ENCODE data around the gene LCAT.

LCAT gene

GRCh38 chr16:67946128-67946569 lies 2.2 kb upstream of the LCAT start:
- H3K27ac ChIP-seq: no peak overlapping the region
- H3K4me3 ChIP-seq (ENCODE audit: low read depth in 1 of 2, low read length in 1 of 2): no peak overlapping the region
- H3K9me3 ChIP-seq: no peaks in the 10 kb centered on the region
- no peak for TF ChIP-seq CTCF (IDR thresholded peaks at IDR 0.05)
- peaks cover 68% of the 10 kb centered on the region for H3K36me3 ChIP-seq
- H3K27me3 ChIP-seq: no peaks in the 10 kb centered on the region
- H3K4me1 ChIP-seq (ENCODE audit: control insufficient read depth in 1 of 2, insufficient read depth in 1 of 2, low read depth in 1 of 2, low read length in 1 of 2): no peaks in the 10 kb centered on the region

- H3K27me3 ChIP-seq: no peaks in the 10 kb centered on the region
- peaks cover 61% of the 10 kb centered on the region for H3K36me3 ChIP-seq
Observed at GRCh38 chr16:67945392-67945933, 1.5 kb upstream of the LCAT start.

GRCh38 chr16:67944690-67945391 lies 921 bp upstream of the LCAT start:
- Histone ChIP-seq H3K9me3 (no peaks in the 10 kb centered on the region), H3K4me3 (ENCODE audit: low read depth in 1 of 2, low read length in 1 of 2) (no peak overlapping the region), H3K27me3 (no peaks in the 10 kb centered on the region), H3K27ac (no peak overlapping the region), H3K36me3 (peaks cover 57% of the 10 kb centered on the region), H3K4me1 (ENCODE audit: control insufficient read depth in 1 of 2, insufficient read depth in 1 of 2, low read depth in 1 of 2, low read length in 1 of 2) (peaks cover under 1 to 6% of the 10 kb centered on the region in 2 experiments)
- TF ChIP-seq CTCF (IDR thresholded peaks at IDR 0.05): no peak

More at GRCh38 chr16:67945392-67945933, 1.5 kb upstream of the LCAT start:
- Histone ChIP-seq H3K27ac (no peak overlapping the region), H3K4me1 (ENCODE audit: control insufficient read depth in 1 of 2, insufficient read depth in 1 of 2, low read depth in 1 of 2, low read length in 1 of 2) (no peaks in the 10 kb centered on the region), H3K4me3 (ENCODE audit: low read depth in 1 of 2, low read length in 1 of 2) (no peak overlapping the region), H3K9me3 (no peaks in the 10 kb centered on the region)
- no peak for TF ChIP-seq CTCF (IDR thresholded peaks at IDR 0.05)

- TF ChIP-seq CTCF (IDR thresholded peaks at IDR 0.05): no peak
- Histone ChIP-seq H3K36me3 (peaks cover 55% of the 10 kb centered on the region), H3K9me3 (no peaks in the 10 kb centered on the region), H3K4me3 (ENCODE audit: low read depth in 1 of 2, low read length in 1 of 2) (no peak overlapping the region), H3K27me3 (no peaks in the 10 kb centered on the region), H3K27ac (no peak overlapping the region), H3K4me1 (ENCODE audit: control insufficient read depth in 1 of 2, insufficient read depth in 1 of 2, low read depth in 1 of 2, low read length in 1 of 2) (peaks cover 3 to 9% of the 10 kb centered on the region in 2 experiments)
Observed at GRCh38 chr16:67943256-67943618, 683 bp downstream of the LCAT start.

- Histone ChIP-seq H3K36me3 (peaks cover 51% of the 10 kb centered on the region), H3K27ac (no peak overlapping the region), H3K4me1 (ENCODE audit: control insufficient read depth in 1 of 2, insufficient read depth in 1 of 2, low read depth in 1 of 2, low read length in 1 of 2) (peaks cover 5 to 10% of the 10 kb centered on the region in 2 experiments), H3K4me3 (ENCODE audit: low read depth in 1 of 2, low read length in 1 of 2) (no peak overlapping the region), H3K27me3 (no peaks in the 10 kb centered on the region), H3K9me3 (no peaks in the 10 kb centered on the region)
- TF ChIP-seq CTCF (IDR thresholded peaks at IDR 0.05): no peak
Observed at GRCh38 chr16:67942510-67943255, 1.2 kb downstream of the LCAT start.
